NCI-H524 (cell line): ENCODE data around the gene MACROD2.
"Not testable (repeated sequence)": the region's sequence is repeated elsewhere in the genome, so short reads cannot be mapped to it uniquely, and the experiment has no call there.

Experiments
- DNase-seq, 2 experiments: peaks; one replicate each; lab custom pipeline; 2025; lab: John Stamatoyannopoulos, UW

The MACROD2 gene

GRCh38 chr20:14992153-14992552 lies 996.8 kb downstream of the MACROD2 start:
- no peak for DNase-seq

GRCh38 chr20:14992961-14993360 lies 997.6 kb downstream of the MACROD2 start:
- DNase-seq: no peak

- DNase-seq: no peak
These were observed 1001.8 kb downstream of the MACROD2 start for GRCh38 chr20:14996883-14997672.

GRCh38 chr20:14997791-14998190 lies 1002.5 kb downstream of the MACROD2 start:
- no peak for DNase-seq

- no peak for DNase-seq
These were observed 1010.1 kb downstream of the MACROD2 start for GRCh38 chr20:15005300-15005986.

DNA sequence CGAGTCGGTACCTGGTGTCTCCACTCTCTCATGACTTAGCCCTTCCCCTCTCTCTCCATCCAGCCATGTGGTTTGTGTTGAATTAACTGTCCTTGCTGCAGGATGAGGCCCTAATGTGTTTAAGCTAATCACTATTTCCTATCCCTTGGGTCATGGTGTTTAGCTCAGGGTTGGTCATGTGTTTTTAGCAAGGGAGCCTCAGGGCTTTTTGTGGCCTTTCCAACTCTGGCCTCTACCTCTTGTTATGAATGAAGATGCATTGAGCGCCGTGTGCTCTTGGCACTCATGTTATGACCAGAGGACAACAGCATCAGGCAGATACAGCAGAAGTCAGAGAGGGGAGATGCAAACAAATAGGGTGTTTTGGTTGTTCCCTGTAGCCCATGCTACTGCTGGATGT lies 1016.3 kb downstream of the MACROD2 start:
- no peak for DNase-seq

DNA sequence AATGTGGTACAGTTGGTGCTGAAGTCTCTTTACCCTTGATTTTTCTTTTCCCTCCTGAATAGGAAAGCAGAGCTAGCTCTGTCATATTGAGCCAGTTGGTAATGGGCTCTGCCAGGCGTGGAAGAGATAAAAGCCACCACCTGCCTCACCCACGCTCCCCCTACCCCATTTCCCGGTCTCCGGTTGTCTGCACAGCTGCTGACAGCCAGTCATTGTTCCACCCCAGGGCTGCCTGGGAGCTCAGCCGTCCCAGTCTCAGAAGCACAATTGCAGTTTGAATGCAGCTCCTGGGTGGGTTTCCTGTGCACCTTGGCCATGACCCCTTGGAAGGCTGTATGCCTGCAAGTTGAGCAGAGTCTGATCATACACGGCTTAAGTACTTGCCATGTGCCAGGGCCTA lies 1017.2 kb downstream of the MACROD2 start:
- DNase-seq: peak in 1 of 2 experiments; percentile 22

GRCh38 chr20:15016875-15017274 lies 1021.6 kb downstream of the MACROD2 start:
- DNase-seq: not testable (repeated sequence)

DNA sequence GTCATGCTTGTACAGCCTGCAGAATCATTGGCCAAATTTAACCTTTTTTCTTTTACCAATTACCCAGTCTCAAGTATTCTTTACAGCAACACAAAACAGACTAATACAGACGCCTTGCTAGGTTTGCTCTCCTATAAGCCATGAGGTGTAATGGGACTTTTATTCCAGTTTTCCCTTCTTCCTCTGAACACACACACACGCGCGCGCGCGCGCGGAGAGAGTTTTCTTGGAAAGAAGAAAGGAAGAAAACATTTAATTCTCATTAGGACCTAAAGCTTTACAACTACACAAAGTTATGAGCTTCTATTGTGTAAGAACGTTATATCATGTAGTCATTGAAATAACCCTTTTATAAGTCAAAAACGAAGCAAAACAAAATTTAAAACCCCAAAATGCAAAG lies 1023.6 kb downstream of the MACROD2 start:
- DNase-seq: no peak

- no peak for DNase-seq
These were observed 1025.5 kb downstream of the MACROD2 start for GRCh38 chr20:15020845-15021244.

GRCh38 chr20:15022921-15023320 lies 1027.6 kb downstream of the MACROD2 start:
- DNase-seq: no peak

GRCh38 chr20:15026759-15027158 lies 1031.4 kb downstream of the MACROD2 start:
- peak in 1 of 2 experiments; percentile 5 for DNase-seq

DNA sequence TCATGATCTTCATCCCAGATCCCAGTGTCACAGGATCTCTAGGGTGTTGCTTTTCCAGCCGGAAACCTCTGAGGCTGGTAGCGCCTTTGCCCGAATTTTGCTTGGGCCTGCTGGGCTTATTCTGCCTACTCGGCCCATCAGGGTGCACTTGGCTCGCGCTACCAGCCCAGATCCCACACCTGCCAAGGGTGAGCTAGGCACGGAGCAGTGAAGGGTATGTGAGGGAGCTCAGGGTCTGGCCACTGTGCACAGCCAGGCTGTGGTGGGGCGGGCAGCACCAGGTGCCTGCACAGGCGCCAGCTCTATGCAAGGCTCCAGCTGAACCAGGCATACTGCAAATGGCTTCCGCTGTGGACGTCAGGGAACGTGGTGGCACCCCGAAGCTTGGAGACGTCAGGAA lies 1035.5 kb downstream of the MACROD2 start:
- no peak for DNase-seq

- DNase-seq: no peak
These were observed 1036.4 kb downstream of the MACROD2 start for GRCh38 chr20:15031546-15032351.

DNA sequence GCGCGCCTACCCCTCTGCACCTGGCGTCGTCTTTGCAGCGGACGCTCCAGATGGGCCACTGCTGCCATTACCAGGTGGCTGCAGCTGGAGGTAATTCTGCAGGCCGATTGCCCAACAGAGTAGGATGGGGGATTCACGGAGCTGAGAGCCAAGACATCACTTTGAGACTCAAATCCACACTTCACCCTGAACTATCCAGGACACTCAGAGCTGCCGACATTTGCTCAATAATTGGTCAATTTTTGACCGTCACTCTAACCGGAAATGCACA lies 1037.0 kb downstream of the MACROD2 start:
- no peak for DNase-seq

- no peak for DNase-seq
These were observed 1038.0 kb downstream of the MACROD2 start for GRCh38 chr20:15033269-15033668.

GRCh38 chr20:15033891-15034290 lies 1038.6 kb downstream of the MACROD2 start:
- DNase-seq: no peak

- no peak for DNase-seq
These were observed 1041.6 kb downstream of the MACROD2 start for GRCh38 chr20:15036948-15037347.

- DNase-seq: no peak
These were observed 1043.9 kb downstream of the MACROD2 start for GRCh38 chr20:15039088-15039752.

GRCh38 chr20:15042723-15043122 lies 1047.4 kb downstream of the MACROD2 start:
- no peak for DNase-seq

GRCh38 chr20:15045246-15045645 lies 1049.9 kb downstream of the MACROD2 start:
- DNase-seq: no peak

DNA sequence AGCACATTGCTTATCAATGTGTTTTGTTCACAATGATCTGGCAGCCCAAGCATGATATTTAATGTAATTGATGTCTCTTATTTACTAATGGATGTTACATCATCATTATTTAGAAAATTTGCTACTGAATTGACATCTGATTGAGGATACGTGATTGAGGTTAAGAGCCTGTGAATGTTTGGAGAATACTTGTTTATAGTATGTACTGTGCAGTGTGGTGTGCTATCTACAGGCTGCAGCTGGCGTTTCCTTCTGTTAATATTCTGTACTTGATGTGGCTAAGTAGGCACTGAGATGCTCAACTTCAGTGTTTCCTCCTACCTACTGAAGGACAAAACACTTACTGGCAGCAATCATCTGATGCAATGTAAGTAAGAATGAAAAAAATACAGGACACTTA lies 1051.7 kb downstream of the MACROD2 start:
- peak in 1 of 2 experiments; percentile 12 for DNase-seq
